Fibroblast of lung (primary cell): ENCODE results near the gene ZBBX. TPM values are rescaled to one million over a fixed set of nuclear protein-coding genes. Genes with fewer than 3 reads are reported as not detected.

ENCODE experiments used
- DNase-seq, 2 donors: peaks; one replicate each; pipeline versions ENCODE4 v3.0.0 to v3.0.0-alpha.2; 2010; ENCODE audit warnings: low read depth in 2 of 2
- H2AFZ ChIP-seq: 2 replicates; pipeline ENCODE4 v1.5.1; 2012; ENCODE audit warnings: low read length, control low read depth, inconsistent platforms
- H3K27ac ChIP-seq: 2 replicates; pipeline ENCODE4 v1.5.1; 2011; ENCODE audit warnings: low read length, control low read depth; ENCODE audit not compliant: insufficient read depth
- H3K27me3 ChIP-seq: 2 replicates; pipeline ENCODE4 v1.5.1; 2011; ENCODE audit warnings: mild to moderate bottlenecking, low read length; ENCODE audit not compliant: control insufficient read depth, insufficient read depth
- H3K36me3 ChIP-seq: 2 replicates; pipeline ENCODE4 v1.5.1; 2011; ENCODE audit warnings: low read length; ENCODE audit not compliant: control insufficient read depth, insufficient read depth
- H3K4me1 ChIP-seq: 2 replicates; pipeline ENCODE4 v1.5.1; 2011; ENCODE audit warnings: low read length; ENCODE audit not compliant: control insufficient read depth, insufficient read depth; ENCODE audit errors: extremely low read depth
- H3K4me2 ChIP-seq: 2 replicates; pipeline ENCODE4 v1.5.1; 2011; ENCODE audit warnings: low read length, control low read depth; ENCODE audit not compliant: insufficient read depth; ENCODE audit errors: extremely low read depth
- H3K4me3 ChIP-seq, 4 experiments: fragments of 200-600 bp in 1 of 4; sonication (generic) in 1 of 4; replicated peaks in 1 of 4; 2 replicates each; pipeline ENCODE4 v1.5.1; 2011 to 2016; ENCODE audit warnings: low read length in 4 of 4, low read depth in 3 of 4, mild to moderate bottlenecking in 3 of 4, control low read depth in 2 of 4, inconsistent platforms in 1 of 4, mixed read lengths in 1 of 4; ENCODE audit not compliant: insufficient read depth in 1 of 4; ENCODE audit errors: control extremely low read depth in 1 of 4
- H3K79me2 ChIP-seq: 2 replicates; pipeline ENCODE4 v1.5.1; 2012; ENCODE audit warnings: mild to moderate bottlenecking, low read length, inconsistent platforms; ENCODE audit not compliant: control insufficient read depth, insufficient read depth
- H3K9ac ChIP-seq: 2 replicates; pipeline ENCODE4 v1.5.1; 2011; ENCODE audit warnings: mild to moderate bottlenecking, low read length, control low read depth; ENCODE audit not compliant: insufficient read depth
- H3K9me3 ChIP-seq: 2 replicates; pipeline ENCODE4 v1.5.1; 2012; ENCODE audit warnings: low read depth, low read length; ENCODE audit not compliant: control insufficient read depth, insufficient read depth
- H4K20me1 ChIP-seq: 2 replicates; pipeline ENCODE4 v1.5.1; 2011; ENCODE audit warnings: low read length; ENCODE audit not compliant: control insufficient read depth, insufficient read depth; ENCODE audit errors: extremely low read depth
- CTCF ChIP-seq, 2 donors: IDR thresholded peaks in 1 of 2; conservative IDR thresholded peaks in 1 of 2; 1 replicate in 1 of 2; 2 replicates in 1 of 2; pipeline ENCODE4 v1.5.1; 2011 to 2012; ENCODE audit warnings: low read length in 2 of 2, control low read depth in 1 of 2, inconsistent platforms in 1 of 2, low read depth in 1 of 2, mild to moderate bottlenecking in 1 of 2
- EZH2 ChIP-seq: IDR thresholded peaks from 2 replicates; pipeline ENCODE4 v1.5.1; 2012; ENCODE audit warnings: low read length, control low read depth, mild to moderate bottlenecking; ENCODE audit errors: missing control alignments
- polyA plus RNA-seq, 2 donors: library from polyadenylated mRNA; depleted of rRNA in 1 of 2; stranded (reverse) in 1 of 2; unstranded in 1 of 2; fragments of >200 nt; gene quantifications; 2 replicates each; pipeline ENCODE4 v1.2.1, GENCODE V29; 2011 to 2012; ENCODE audit warnings: missing spikeins in 1 of 2
- total RNA-seq: library from RNA; depleted of rRNA; stranded (reverse); fragments of >200 nt; gene quantifications from 2 replicates; pipeline ENCODE4 v1.2.1, GENCODE V29; 2014

Gene ZBBX
- total and polyA plus RNA-seq, 2 donors (not counting 1 experiment from before 2014, with no cell fraction given) = 0.17 TPM; not detected in 1

GRCh38 chr3:167302678-167303077 lies 77.4 kb downstream of the ZBBX start:
- Histone ChIP-seq H3K27ac (no peak overlapping the region), H3K4me2 (no peak overlapping the region), H3K27me3 (no peaks in the 10 kb centered on the region), H3K79me2 (no peaks in the 10 kb centered on the region), H4K20me1 (no peaks in the 10 kb centered on the region), H3K4me3 (no peak overlapping the region), H2AFZ (no peak overlapping the region), H3K9me3 (no peaks in the 10 kb centered on the region), H3K4me1 (no peaks in the 10 kb centered on the region), H3K9ac (no peak overlapping the region), H3K36me3 (no peaks in the 10 kb centered on the region)
- TF ChIP-seq CTCF (conservative IDR thresholded peaks at IDR 0.05 in 1 of 2, IDR thresholded peaks at IDR 0.05 in 1 of 2; ENCODE audit: low read depth in 1 of 2, low read length in 2 of 2) = no peak
- TF ChIP-seq EZH2 = no peak
- no peak for DNase-seq

GRCh38 chr3:167300207-167300606 lies 79.9 kb downstream of the ZBBX start:
- H4K20me1 ChIP-seq = no peaks in the 10 kb centered on the region
- TF ChIP-seq EZH2 = no peak
- no peak for TF ChIP-seq CTCF (conservative IDR thresholded peaks at IDR 0.05 in 1 of 2, IDR thresholded peaks at IDR 0.05 in 1 of 2; ENCODE audit: low read depth in 1 of 2, low read length in 2 of 2)
- H3K4me1 ChIP-seq = no peaks in the 10 kb centered on the region
- no peak for DNase-seq
- no peak overlapping the region for H3K9ac ChIP-seq
- H3K27ac ChIP-seq = no peak overlapping the region
- no peak overlapping the region for H3K4me3 ChIP-seq
- no peaks in the 10 kb centered on the region for H3K36me3 ChIP-seq
- no peaks in the 10 kb centered on the region for H3K27me3 ChIP-seq
- no peaks in the 10 kb centered on the region for H3K9me3 ChIP-seq
- no peaks in the 10 kb centered on the region for H3K79me2 ChIP-seq
- no peak overlapping the region for H3K4me2 ChIP-seq
- no peak overlapping the region for H2AFZ ChIP-seq

- H3K27ac ChIP-seq = no peak overlapping the region
Observed at GRCh38 chr3:167289435-167289834, 90.7 kb downstream of the ZBBX start.

More at GRCh38 chr3:167289435-167289834, 90.7 kb downstream of the ZBBX start:
- no peaks in the 10 kb centered on the region for H3K4me1 ChIP-seq
- no peak overlapping the region for H3K4me2 ChIP-seq
- no peaks in the 10 kb centered on the region for H3K9me3 ChIP-seq
- no peak for DNase-seq
- no peaks in the 10 kb centered on the region for H4K20me1 ChIP-seq
- no peak overlapping the region for H3K9ac ChIP-seq
- H3K27me3 ChIP-seq = no peaks in the 10 kb centered on the region
- no peaks in the 10 kb centered on the region for H3K79me2 ChIP-seq
- no peak overlapping the region for H2AFZ ChIP-seq
- no peak overlapping the region for H3K4me3 ChIP-seq
- TF ChIP-seq CTCF (conservative IDR thresholded peaks at IDR 0.05 in 1 of 2, IDR thresholded peaks at IDR 0.05 in 1 of 2; ENCODE audit: low read depth in 1 of 2, low read length in 2 of 2) = no peak
- TF ChIP-seq EZH2 = no peak
- no peaks in the 10 kb centered on the region for H3K36me3 ChIP-seq
